Ovary (tissue), 9 donors: Measurements from ENCODE around the gene FRMD1. TPM values are rescaled to one million over a fixed set of nuclear protein-coding genes. Genes with fewer than 3 reads are reported as not detected.

ENCODE experiments used
- DNase-seq, 5 donors: peaks; one replicate each; pipeline ENCODE4 v3.0.0-alpha.2; 2019 to 2020
- H3K27ac ChIP-seq, 2 donors: fragments of 200-600 bp; one replicate each; pipeline versions ENCODE4 v1.5.1 to v1.8.0; 2019 to 2022
- H3K27me3 ChIP-seq: fragments of 200-600 bp; one replicate; pipeline ENCODE4 v1.8.0; 2022
- H3K36me3 ChIP-seq: fragments of 200-600 bp; sonication (generic); one replicate; pipeline ENCODE4 v1.5.1; 2019
- H3K4me1 ChIP-seq: one replicate; pipeline ENCODE4 v1.8.1; 2013; ENCODE audit warnings: mild to moderate bottlenecking, moderate library complexity; ENCODE audit not compliant: insufficient read depth
- H3K4me3 ChIP-seq: fragments of 200-600 bp; sonication (generic); one replicate; pipeline ENCODE4 v1.5.1; 2017
- H3K9me3 ChIP-seq, 2 donors: fragments of 200-600 bp in 1 of 2; sonication (generic) in 1 of 2; one replicate each; pipeline versions ENCODE4 v1.5.1 to v1.8.1; 2013 to 2019; ENCODE audit warnings: mild to moderate bottlenecking in 1 of 2, moderate library complexity in 1 of 2
- EP300 ChIP-seq: sonication (generic); formaldehyde crosslinking; IDR thresholded peaks from one replicate; pipeline ENCODE4 v1.6.1; 2017; ENCODE audit warnings: antibody characterized with exemption
- POLR2A ChIP-seq: fragments of 450-650 bp; IDR thresholded peaks from one replicate; pipeline ENCODE4 v1.6.1; 2017; ENCODE audit warnings: antibody characterized with exemption, mild to moderate bottlenecking, moderate library complexity
- WGBS, 3 donors: extraction: QIAGEN DNeasy Blood & Tissue Kit in 1 of 3; methylation state at CpG; one replicate each; pipeline versions ENCODE4 v1.1.5 to v1.1.7; 2013 to 2017; 5-methylcytosine and 5-hydroxymethylcytosine counted together
- intact Hi-C, 4 donors: fragments of 100-400 bp; cut with DNase I; formaldehyde crosslinking; loops; one replicate each; pipeline versions ENCODE4 v1.11.0 to v1.15.1; 2022 to 2023
- polyA plus RNA-seq, 2 donors: library from polyadenylated mRNA; stranded (reverse); fragments of 200-250 nt in 1 of 2; fragments of 350-450 nt in 1 of 2; fragmentation: Illumina TruSeq in 1 of 2; extraction: RNeasy Lipid Tissue Mini Kit (QIAGEN cat#74804) in 1 of 2; gene quantifications; one replicate each; pipeline ENCODE4 v1.2.3, GENCODE V29; 2013 to 2014
- total RNA-seq, 7 donors: library from RNA; depleted of rRNA in 2 of 7; stranded (reverse); fragments of >200 nt in 2 of 7; fragmentation: NEBNext Ultra II Directional in 3 of 7; extraction: Animal tissue kit (Norgen Biotek cat#: 25700) in 3 of 7; gene quantifications; one replicate each; pipeline versions ENCODE4 v1.1.0 to v1.2.4, GENCODE V29; 2016 to 2023
- TF ChIP-seq, protein P1 (sequence below), 3 donors: fragments of 450-650 bp in 2 of 3; fragments of 200-600 bp in 1 of 3; IDR thresholded peaks; one replicate each; pipeline versions ENCODE4 v1.5.1 to v1.8.0; 2016 to 2022; ENCODE audit warnings: antibody characterized with exemption in 3 of 3, mild to moderate bottlenecking in 1 of 3
- donor health status: DM: no; HTN: no; CAD: no; lungs with moderate emphysema.
- donor health status: DM: no; HTN: no; CAD: no.
- donor health status: Bipolar disorder and iron deficiency.
- donor health status: DM: yes; HTN: yes; CAD: no.
- donor health status: DM: no; HTN: no; CAD: no.
- donor health status: DM: yes; HTN: yes; CAD: no.

FRMD1 gene
- total and polyA plus RNA-seq, 9 donors: 0.10 to 0.48 (median 0.31) TPM; not detected in 2

GRCh38 chr6:168054765-168055560 lies 24.0 kb downstream of the FRMD1 start:
- Histone ChIP-seq H3K9me3 (no peaks in the 10 kb centered on the region), H3K4me3 (no peak overlapping the region), H3K27me3 (no peaks in the 10 kb centered on the region), H3K27ac (no peak overlapping the region), H3K4me1 (no peaks in the 10 kb centered on the region), H3K36me3 (no peaks in the 10 kb centered on the region)
- intact Hi-C loops: no loop called here
- DNase-seq: peak in 2 of 5 donors; percentile 16 to 33
- WGBS, 3 donors: 67 to 82% (median 70%) methylated on average over 18 of the region's 18 CpGs
- TF ChIP-seq, protein P1, sequence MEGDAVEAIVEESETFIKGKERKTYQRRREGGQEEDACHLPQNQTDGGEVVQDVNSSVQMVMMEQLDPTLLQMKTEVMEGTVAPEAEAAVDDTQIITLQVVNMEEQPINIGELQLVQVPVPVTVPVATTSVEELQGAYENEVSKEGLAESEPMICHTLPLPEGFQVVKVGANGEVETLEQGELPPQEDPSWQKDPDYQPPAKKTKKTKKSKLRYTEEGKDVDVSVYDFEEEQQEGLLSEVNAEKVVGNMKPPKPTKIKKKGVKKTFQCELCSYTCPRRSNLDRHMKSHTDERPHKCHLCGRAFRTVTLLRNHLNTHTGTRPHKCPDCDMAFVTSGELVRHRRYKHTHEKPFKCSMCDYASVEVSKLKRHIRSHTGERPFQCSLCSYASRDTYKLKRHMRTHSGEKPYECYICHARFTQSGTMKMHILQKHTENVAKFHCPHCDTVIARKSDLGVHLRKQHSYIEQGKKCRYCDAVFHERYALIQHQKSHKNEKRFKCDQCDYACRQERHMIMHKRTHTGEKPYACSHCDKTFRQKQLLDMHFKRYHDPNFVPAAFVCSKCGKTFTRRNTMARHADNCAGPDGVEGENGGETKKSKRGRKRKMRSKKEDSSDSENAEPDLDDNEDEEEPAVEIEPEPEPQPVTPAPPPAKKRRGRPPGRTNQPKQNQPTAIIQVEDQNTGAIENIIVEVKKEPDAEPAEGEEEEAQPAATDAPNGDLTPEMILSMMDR (IDR thresholded peaks at IDR 0.05): no peak
- no peak for TF ChIP-seq EP300
- TF ChIP-seq POLR2A: no peak

DNA sequence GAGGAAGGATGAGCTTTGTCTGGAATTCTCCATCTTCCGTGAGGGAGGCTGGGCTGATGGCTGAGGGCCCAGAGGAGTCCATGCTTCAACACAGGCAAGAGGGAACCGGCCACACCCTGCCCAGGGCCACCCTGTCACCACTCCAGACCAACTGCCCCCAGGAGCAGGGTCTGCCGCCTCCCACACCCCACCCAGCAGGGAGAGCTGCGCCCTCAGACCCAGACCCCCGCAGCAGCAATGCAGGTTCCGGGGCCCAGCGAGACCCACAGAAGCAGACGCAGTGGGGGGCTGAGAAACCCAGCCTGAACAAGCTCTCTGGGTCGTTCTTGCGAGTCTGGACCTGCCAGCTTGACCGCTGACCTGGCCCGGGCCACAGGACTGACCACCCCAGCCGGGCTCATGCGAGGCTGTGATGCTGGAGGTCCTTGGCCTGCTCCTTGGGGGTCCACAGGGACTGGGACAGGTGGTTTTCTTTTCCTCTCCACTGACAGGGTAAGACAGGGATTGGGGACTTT lies 25.0 kb downstream of the FRMD1 start:
- TF ChIP-seq, protein P1 (IDR thresholded peaks at IDR 0.05): no peak
- no peak for TF ChIP-seq POLR2A
- TF ChIP-seq EP300: no peak
- no peaks in the 10 kb centered on the region for H3K36me3 ChIP-seq
- peak in 2 of 5 donors; percentile 12 to 30 for DNase-seq
- H3K4me1 ChIP-seq: no peaks in the 10 kb centered on the region
- no peaks in the 10 kb centered on the region for H3K9me3 ChIP-seq
- no peak overlapping the region for H3K4me3 ChIP-seq
- WGBS, 3 donors: 93 to 95% (median 95%) methylated on average over 14 of the region's 14 CpGs
- intact Hi-C loops: no loop called here
- no peaks in the 10 kb centered on the region for H3K27me3 ChIP-seq
- H3K27ac ChIP-seq: no peak overlapping the region

DNA sequence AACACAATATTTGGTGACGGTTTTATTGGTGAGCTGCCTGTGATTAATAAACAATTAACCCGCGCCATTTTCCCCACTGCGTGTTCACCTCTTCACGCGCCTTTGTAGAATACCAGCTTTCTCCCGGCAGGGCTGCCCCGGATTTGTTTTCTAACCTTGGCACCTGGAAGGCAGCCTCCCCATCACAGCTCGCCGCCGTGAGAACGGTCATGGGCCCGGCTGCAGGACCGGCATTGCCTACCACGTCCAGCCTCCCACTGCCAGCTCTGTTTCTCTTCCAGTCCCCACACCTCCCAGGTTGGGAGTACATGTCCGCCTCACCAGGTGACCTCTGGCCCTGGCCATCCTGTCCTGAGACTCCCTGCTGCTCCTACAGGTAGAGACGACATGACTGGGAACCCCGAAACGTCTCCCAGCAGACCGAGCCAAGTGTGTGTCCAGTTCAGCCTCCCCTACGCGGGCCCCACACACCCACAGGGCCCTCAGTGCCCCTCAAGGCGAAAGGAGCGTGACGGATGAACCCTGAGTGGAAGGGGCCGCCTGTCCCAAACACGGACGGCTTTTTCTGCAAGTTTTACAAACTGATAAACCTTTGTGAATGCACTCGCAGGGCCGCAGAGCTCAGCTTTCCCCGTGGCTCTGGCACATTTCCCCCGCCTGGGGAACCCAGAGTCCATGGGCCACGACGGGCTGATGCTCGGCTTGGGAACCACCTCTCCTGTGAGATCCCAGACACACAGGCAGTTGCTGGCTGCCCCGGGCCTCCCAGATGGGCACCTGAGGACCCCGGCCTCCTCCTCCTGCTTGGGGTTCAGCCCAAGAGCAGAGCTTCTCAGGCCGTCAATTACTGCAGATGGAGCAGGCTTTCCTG lies 25.7 kb downstream of the FRMD1 start:
- Histone ChIP-seq H3K27ac (no peak overlapping the region), H3K4me3 (no peak overlapping the region), H3K9me3 (no peaks in the 10 kb centered on the region), H3K36me3 (no peaks in the 10 kb centered on the region), H3K27me3 (no peaks in the 10 kb centered on the region), H3K4me1 (no peaks in the 10 kb centered on the region)
- WGBS, 3 donors: 90 to 91% (median 90%) methylated on average over 37 to 38 of the region's 38 CpGs
- peak in 1 of 5 donors; percentile 17 for DNase-seq
- TF ChIP-seq POLR2A (no peak), EP300 (no peak)
- TF ChIP-seq, protein P1 (IDR thresholded peaks at IDR 0.05): no peak
- intact Hi-C loops: no loop called here

- Histone ChIP-seq H3K36me3 (no peaks in the 10 kb centered on the region), H3K4me1 (no peaks in the 10 kb centered on the region), H3K27ac (no peak overlapping the region), H3K9me3 (no peaks in the 10 kb centered on the region), H3K4me3 (no peak overlapping the region), H3K27me3 (no peaks in the 10 kb centered on the region)
- 92 to 97% (median 94%) methylated on average over 26 of the region's 26 CpGs for WGBS, 3 donors
- intact Hi-C loops: no loop called here
- no peak for TF ChIP-seq POLR2A
- TF ChIP-seq, protein P1 (IDR thresholded peaks at IDR 0.05): no peak
- no peak for TF ChIP-seq EP300
- peak in 1 of 5 donors; percentile 30 for DNase-seq
Observed at GRCh38 chr6:168052291-168052891, 26.6 kb downstream of the FRMD1 start.
